GM06990 (cell line): ENCODE results near the gene CNOT1.

Source experiments
- DNase-seq: peaks from one replicate; pipeline ENCODE4 v3.0.0-alpha.2; 2011; ENCODE audit not compliant: insufficient read length; ENCODE audit errors: extremely low read depth
- H3K27me3 ChIP-seq: replicated peaks from 2 replicates; pipeline ENCODE4 v1.6.0; 2011; ENCODE audit warnings: low read length; ENCODE audit not compliant: control insufficient read depth, insufficient read depth
- H3K36me3 ChIP-seq: 2 replicates; pipeline ENCODE4 v1.5.1; 2011; ENCODE audit warnings: low read length; ENCODE audit not compliant: control insufficient read depth, insufficient read depth
- H3K4me3 ChIP-seq: replicated peaks from 2 replicates; pipeline ENCODE4 v1.5.1; 2011; ENCODE audit warnings: low read depth, mild to moderate bottlenecking, control low read depth, low read length
- CTCF ChIP-seq: IDR thresholded peaks from 2 replicates; pipeline ENCODE4 v1.5.1; 2011; ENCODE audit warnings: low read length, control low read depth, mild to moderate bottlenecking, inconsistent platforms; ENCODE audit not compliant: insufficient read depth, poor library complexity, severe bottlenecking

The CNOT1 gene

GRCh38 chr16:58537124-58537906 is 92.3 kb downstream of the CNOT1 start:
- Histone ChIP-seq H3K36me3 (peaks cover 34% of the 10 kb centered on the region), H3K27me3 (no peaks in the 10 kb centered on the region), H3K4me3 (no peak overlapping the region)
- TF ChIP-seq CTCF, result no peak
- DNase-seq, result no peak

GRCh38 chr16:58536278-58536677 is 93.3 kb downstream of the CNOT1 start:
- Histone ChIP-seq H3K36me3 (peaks cover 36% of the 10 kb centered on the region), H3K4me3 (no peak overlapping the region), H3K27me3 (no peaks in the 10 kb centered on the region)
- TF ChIP-seq CTCF, result no peak
- no peak for DNase-seq

GRCh38 chr16:58535100-58535499 is 94.5 kb downstream of the CNOT1 start:
- TF ChIP-seq CTCF, result no peak
- H3K4me3 ChIP-seq, result no peak overlapping the region
- no peak for DNase-seq
- peaks cover 36% of the 10 kb centered on the region for H3K36me3 ChIP-seq
- H3K27me3 ChIP-seq, result no peaks in the 10 kb centered on the region

GRCh38 chr16:58533751-58534470 is 95.7 kb downstream of the CNOT1 start:
- no peak for TF ChIP-seq CTCF
- Histone ChIP-seq H3K36me3 (peaks cover 32% of the 10 kb centered on the region), H3K4me3 (no peak overlapping the region), H3K27me3 (no peaks in the 10 kb centered on the region)
- no peak for DNase-seq

GRCh38 chr16:58532414-58532813 is 97.2 kb downstream of the CNOT1 start:
- Histone ChIP-seq H3K36me3 (peaks cover 27% of the 10 kb centered on the region), H3K27me3 (no peaks in the 10 kb centered on the region), H3K4me3 (no peak overlapping the region)
- DNase-seq, result no peak
- TF ChIP-seq CTCF, result no peak

GRCh38 chr16:58530179-58530578 is 99.4 kb downstream of the CNOT1 start:
- DNase-seq, result no peak
- peaks cover 29% of the 10 kb centered on the region for H3K36me3 ChIP-seq
- no peak for TF ChIP-seq CTCF
- no peaks in the 10 kb centered on the region for H3K27me3 ChIP-seq
- no peak overlapping the region for H3K4me3 ChIP-seq
